Activated naive CD4-positive, alpha-beta T cell treated with anti-CD3 and anti-CD28 coated beads, Interleukin-2, amount 50 U/mL, for 72 hours (primary cell): Measurements from ENCODE around the gene TREM2. TPM values are rescaled to one million over a fixed set of nuclear protein-coding genes. Genes with fewer than 3 reads are reported as not detected.
"Not testable (repeated sequence)": the region's sequence is repeated elsewhere in the genome, so short reads cannot be mapped to it uniquely, and the experiment has no call there.

Experiments used
- ATAC-seq, 2 donors: fragments of 150-1000 bp; cut with Tn5 transposase; 2 replicates each; pipeline ENCODE4 v1.10.0; 2021; ENCODE audit warnings: mild to moderate bottlenecking in 2 of 2, moderate library complexity in 2 of 2
- DNase-seq, 2 donors: peaks; one replicate each; pipeline ENCODE4 v3.0.0; 2021 to 2022; ENCODE audit warnings: low spot score in 2 of 2
- H3K27ac Mint-ChIP-seq, 2 donors: one replicate each; pipeline ENCODE4 v1.8.0; 2022; ENCODE audit warnings: mild to moderate bottlenecking in 2 of 2, mixed read lengths in 2 of 2
- H3K36me3 Mint-ChIP-seq, 2 donors: one replicate each; pipeline ENCODE4 v1.8.0; 2022; ENCODE audit warnings: mixed read lengths in 2 of 2
- H3K9me3 Mint-ChIP-seq, 2 donors: one replicate each; pipeline ENCODE4 v1.8.0; 2022; ENCODE audit warnings: mixed read lengths in 2 of 2
- total RNA-seq, 2 donors: library from RNA; stranded (reverse); gene quantifications; one replicate each; pipeline ENCODE4 v1.2.3, GENCODE V29; 2022

Gene TREM2
- total RNA-seq, 2 donors from 2014 or later, result not detected

- no peak for ATAC-seq
- Mint-ChIP-seq H3K36me3 (no peaks in the 10 kb centered on the region), H3K27ac (no peak overlapping the region), H3K9me3 (no peaks in the 10 kb centered on the region)
- no peak for DNase-seq
These were observed 27.7 kb downstream of the TREM2 start for GRCh38 chr6:41135062-41135832.

- DNase-seq, result no peak
- H3K27ac Mint-ChIP-seq, result no peak overlapping the region
These were observed 30.7 kb downstream of the TREM2 start for GRCh38 chr6:41132254-41132653.

GRCh38 chr6:41125282-41125681 lies 37.6 kb downstream of the TREM2 start:
- peaks cover 6 to 11% of the 10 kb centered on the region in 2 donors for H3K36me3 Mint-ChIP-seq
- H3K27ac Mint-ChIP-seq, result no peak overlapping the region
- ATAC-seq, result no peak
- H3K9me3 Mint-ChIP-seq, result no peaks in the 10 kb centered on the region
- DNase-seq, result no peak

More at GRCh38 chr6:41132254-41132653, 30.7 kb downstream of the TREM2 start:
- no peak for ATAC-seq
- Mint-ChIP-seq H3K36me3 (peaks cover 0 to 3% of the 10 kb centered on the region in 2 donors), H3K9me3 (no peaks in the 10 kb centered on the region)

- ATAC-seq (no peak), DNase-seq (no peak)
- peaks cover 6 to 11% of the 10 kb centered on the region in 2 donors for H3K36me3 Mint-ChIP-seq
- no peaks in the 10 kb centered on the region for H3K9me3 Mint-ChIP-seq
- no peak overlapping the region for H3K27ac Mint-ChIP-seq
These were observed 40.0 kb downstream of the TREM2 start for GRCh38 chr6:41122918-41123317.

- peaks cover 6 to 10% of the 10 kb centered on the region in 2 donors for H3K36me3 Mint-ChIP-seq
- ATAC-seq, result no peak
These were observed 40.5 kb downstream of the TREM2 start for GRCh38 chr6:41122373-41122772.

GRCh38 chr6:41120058-41120457 lies 42.9 kb downstream of the TREM2 start:
- no peaks in the 10 kb centered on the region for H3K9me3 Mint-ChIP-seq

More at GRCh38 chr6:41122373-41122772, 40.5 kb downstream of the TREM2 start:
- no peak for DNase-seq
- Mint-ChIP-seq H3K9me3 (no peaks in the 10 kb centered on the region), H3K27ac (no peak overlapping the region)

GRCh38 chr6:41119508-41119907 lies 43.4 kb downstream of the TREM2 start:
- ATAC-seq (no peak), DNase-seq (no peak)
- Mint-ChIP-seq H3K27ac (no peak overlapping the region), H3K36me3 (peaks cover 6 to 7% of the 10 kb centered on the region in 2 donors), H3K9me3 (no peaks in the 10 kb centered on the region)

More at GRCh38 chr6:41120058-41120457, 42.9 kb downstream of the TREM2 start:
- H3K36me3 Mint-ChIP-seq, result peaks cover 6 to 7% of the 10 kb centered on the region in 2 donors
- H3K27ac Mint-ChIP-seq, result no peak overlapping the region
- ATAC-seq (no peak), DNase-seq (no peak)

- ATAC-seq, H3K9me3 Mint-ChIP-seq, H3K36me3 Mint-ChIP-seq, H3K27ac Mint-ChIP-seq, DNase-seq: not testable (repeated sequence)
These were observed 47.9 kb downstream of the TREM2 start for GRCh38 chr6:41115027-41115426.

- DNase-seq (no peak), ATAC-seq (no peak)
- Mint-ChIP-seq H3K9me3 (no peaks in the 10 kb centered on the region), H3K36me3 (no peaks in the 10 kb centered on the region), H3K27ac (no peak overlapping the region)
These were observed 51.9 kb downstream of the TREM2 start for GRCh38 chr6:41111017-41111416.

Other genes starting within 250 kb of the TREM2 start
- gene UNC5CL, start 123.9 kb downstream of the TREM2 start, total RNA-seq, result 1 to 10 TPM; 2.8 to 5.1 TPM
- gene TSPO2, start 120.6 kb downstream of the TREM2 start, total RNA-seq, result not detected
- not detected for gene APOBEC2, start 109.9 kb downstream of the TREM2 start, total RNA-seq
- gene OARD1, start 90.8 kb downstream of the TREM2 start, total RNA-seq, result 10 to 100 TPM; 39.9 to 52.6 TPM
- 10 to 100 TPM; 27.3 to 31.7 TPM for gene NFYA, start 90.1 kb downstream of the TREM2 start, total RNA-seq
- not detected for gene TREML1, start 8.8 kb downstream of the TREM2 start, total RNA-seq
- gene TREML2, start 38.0 kb upstream of the TREM2 start, total RNA-seq, result 10 to 100 TPM in 1 of 2 donors, 1 to 10 TPM in 1; 2.0 to 11.0 TPM
- gene TREML4, start 65.2 kb upstream of the TREM2 start, total RNA-seq, result not detected
- 1 to 10 TPM in 1 of 2 donors, not detected in 1; 6.1 TPM for gene TREM1, start 123.6 kb upstream of the TREM2 start, total RNA-seq
- gene NCR2, start 172.5 kb upstream of the TREM2 start, total RNA-seq, result not detected